Uterus (tissue), 4 donors: ENCODE measurements around the gene EPN1. TPM values are rescaled to one million over a fixed set of nuclear protein-coding genes. Genes with fewer than 3 reads are reported as not detected.
"Not testable (repeated sequence)": the region's sequence is repeated elsewhere in the genome, so short reads cannot be mapped to it uniquely, and the experiment has no call there.

ENCODE experiments used
- DNase-seq, 2 donors: peaks; one replicate each; pipeline ENCODE4 v3.0.0-alpha.2; 2019 to 2020
- H3K27ac ChIP-seq, 2 donors: fragments of 200-600 bp; sonication (generic); 1 replicate in 1 of 2; 2 replicates in 1 of 2; pipeline ENCODE4 v1.5.1; 2016 to 2018
- H3K27me3 ChIP-seq, 2 donors: fragments of 200-600 bp; sonication (generic); one replicate each; pipeline ENCODE4 v1.5.1; 2018 to 2019; ENCODE audit warnings: control low read depth in 1 of 2
- H3K36me3 ChIP-seq, 2 donors: fragments of 200-600 bp; sonication (generic); one replicate each; pipeline ENCODE4 v1.5.1; 2019; ENCODE audit warnings: control low read depth in 1 of 2
- H3K4me1 ChIP-seq, 2 donors: fragments of 200-600 bp; sonication (generic); one replicate each; pipeline ENCODE4 v1.5.1; 2018 to 2019; ENCODE audit warnings: control low read depth in 1 of 2
- H3K4me3 ChIP-seq, 2 donors: fragments of 200-600 bp; sonication (generic); 1 replicate in 1 of 2; 2 replicates in 1 of 2; pipeline ENCODE4 v1.5.1; 2018 to 2019; ENCODE audit warnings: mild to moderate bottlenecking in 1 of 2
- H3K9me3 ChIP-seq, 2 donors: fragments of 200-600 bp; sonication (generic); one replicate each; pipeline ENCODE4 v1.5.1; 2019; ENCODE audit warnings: control low read depth in 1 of 2
- CTCF ChIP-seq, 4 experiments: fragments of 200-600 bp in 2 of 4; fragments of 450-650 bp in 2 of 4; sonication (generic) in 2 of 4; IDR thresholded peaks; one replicate each; pipeline ENCODE4 v1.5.1; 2016 to 2019; ENCODE audit warnings: antibody characterized with exemption in 4 of 4, mild to moderate bottlenecking in 2 of 4, moderate library complexity in 1 of 4
- POLR2A ChIP-seq, 2 donors: fragments of 450-650 bp; IDR thresholded peaks; one replicate each; pipeline ENCODE4 v1.6.1; 2016; ENCODE audit warnings: antibody characterized with exemption in 2 of 2, mild to moderate bottlenecking in 1 of 2, moderate library complexity in 1 of 2
- intact Hi-C: fragments of 100-400 bp; cut with DNase I; formaldehyde crosslinking; loops from one replicate; pipeline ENCODE4 v1.15.1; 2023; ENCODE audit warnings: low total_unique reads
- total RNA-seq, 4 donors: library from RNA; depleted of rRNA in 3 of 4; stranded (reverse); fragments of >200 nt in 3 of 4; gene quantifications; one replicate each; pipeline versions ENCODE4 v1.1.0 to v1.2.4, GENCODE V29; 2014 to 2023
- donor health status: DM: yes; HTN: yes; CAD: no.

EPN1 gene
- total RNA-seq, 4 donors from 2014 or later = 27.9 to 88.4 (median 51.7) TPM

GRCh38 chr19:55712804-55713631 is 38.0 kb downstream of the EPN1 start:
- Histone ChIP-seq H3K4me1 (no peaks in the 10 kb centered on the region), H3K27me3 (peaks cover 0 to 13% of the 10 kb centered on the region in 2 donors), H3K9me3 (no peaks in the 10 kb centered on the region), H3K4me3 (no peak overlapping the region), H3K36me3 (no peaks in the 10 kb centered on the region), H3K27ac (no peak overlapping the region)
- DNase-seq = no peak
- TF ChIP-seq POLR2A (IDR thresholded peaks at IDR 0.05) = no peak
- no peak for TF ChIP-seq CTCF (IDR thresholded peaks at IDR 0.05)
- intact Hi-C loops = no loop called here

GRCh38 chr19:55716531-55716930 is 41.5 kb downstream of the EPN1 start:
- no peak overlapping the region for H3K4me3 ChIP-seq
- H3K9me3 ChIP-seq = no peaks in the 10 kb centered on the region
- intact Hi-C loops = no loop called here
- no peak overlapping the region for H3K27ac ChIP-seq
- TF ChIP-seq POLR2A (IDR thresholded peaks at IDR 0.05) = no peak
- TF ChIP-seq CTCF (IDR thresholded peaks at IDR 0.05) = no peak
- no peaks in the 10 kb centered on the region for H3K4me1 ChIP-seq
- no peak for DNase-seq
- H3K27me3 ChIP-seq = peaks cover 0 to 27% of the 10 kb centered on the region in 2 donors
- H3K36me3 ChIP-seq = no peaks in the 10 kb centered on the region

- Histone ChIP-seq H3K4me3 (no peak overlapping the region), H3K36me3 (no peaks in the 10 kb centered on the region), H3K27me3 (peaks cover 0 to 27% of the 10 kb centered on the region in 2 donors), H3K4me1 (no peaks in the 10 kb centered on the region), H3K9me3 (no peaks in the 10 kb centered on the region), H3K27ac (no peak overlapping the region)
- TF ChIP-seq CTCF (IDR thresholded peaks at IDR 0.05) (no peak), POLR2A (IDR thresholded peaks at IDR 0.05) (no peak)
- intact Hi-C loops = no loop called here
- no peak for DNase-seq
Measured at GRCh38 chr19:55717251-55717650, 42.2 kb downstream of the EPN1 start.

GRCh38 chr19:55717879-55718711 is 43.1 kb downstream of the EPN1 start:
- H3K27me3 ChIP-seq = peaks cover 0 to 27% of the 10 kb centered on the region in 2 donors
- intact Hi-C loops = not testable (repeated sequence)

GRCh38 chr19:55720214-55720746 is 45.3 kb downstream of the EPN1 start:
- H3K27me3 ChIP-seq = peaks cover 0 to 27% of the 10 kb centered on the region in 2 donors
- H3K4me1 ChIP-seq = no peaks in the 10 kb centered on the region
- no peak for DNase-seq
- H3K4me3 ChIP-seq = no peak overlapping the region
- intact Hi-C loops = no loop called here
- no peak for TF ChIP-seq CTCF (IDR thresholded peaks at IDR 0.05)
- TF ChIP-seq POLR2A (IDR thresholded peaks at IDR 0.05) = no peak
- no peak overlapping the region for H3K27ac ChIP-seq
- no peaks in the 10 kb centered on the region for H3K9me3 ChIP-seq
- no peaks in the 10 kb centered on the region for H3K36me3 ChIP-seq

More at GRCh38 chr19:55717879-55718711, 43.1 kb downstream of the EPN1 start:
- not testable (repeated sequence) for H3K4me1 ChIP-seq, H3K27ac ChIP-seq, H3K4me3 ChIP-seq, H3K36me3 ChIP-seq, DNase-seq, H3K9me3 ChIP-seq
